ENCODE data around the gene EPB41L5. TPM values are rescaled to one million over a fixed set of nuclear protein-coding genes. Genes with fewer than 3 reads are reported as not detected.

The EPB41L5 gene
- total RNA-seq, 2 donors from 2014 or later, result 44.9 to 51.0 TPM

DNA sequence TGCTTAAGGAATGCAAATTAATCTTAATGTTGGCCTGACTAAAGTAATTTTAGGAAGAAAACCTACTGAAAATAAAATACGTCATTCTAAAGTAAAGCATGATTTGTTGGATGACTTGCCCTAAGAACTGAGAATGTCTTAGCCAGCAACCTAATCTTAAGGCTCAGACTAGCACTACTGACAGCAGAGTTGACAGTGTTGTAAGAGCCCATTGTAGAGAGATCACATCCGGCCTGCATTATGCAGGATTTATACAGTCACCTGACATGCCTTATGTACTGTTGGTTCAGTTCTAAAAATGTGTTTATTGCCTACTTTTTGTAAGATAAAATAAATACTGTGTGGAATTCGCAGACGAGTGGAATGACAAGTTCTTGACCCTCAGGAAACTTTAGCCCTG lies 128.0 kb downstream of the EPB41L5 start:
- Histone ChIP-seq H3K4me3 (ENCODE audit: low read length) (no peak overlapping the region), H3K27ac (ENCODE audit: low read depth, low read length) (no peak overlapping the region), H3K9me3 (ENCODE audit: control insufficient read depth, low read length) (peaks cover 6% of the 10 kb centered on the region), H3K27me3 (ENCODE audit: control insufficient read depth, insufficient read depth, low read length, poor library complexity, severe bottlenecking) (no peaks in the 10 kb centered on the region), H3K4me1 (ENCODE audit: control insufficient read depth, insufficient read depth, low read length) (no peaks in the 10 kb centered on the region), H3K36me3 (ENCODE audit: control insufficient read depth, insufficient read depth, low read length) (peaks cover 27% of the 10 kb centered on the region), H3K9ac (ENCODE audit: extremely low read depth, low read length, poor library complexity, severe bottlenecking) (no peak overlapping the region)
- no peak overlapping the region for H3K4me3 Mint-ChIP-seq
- no peak overlapping the region for H3K27ac Mint-ChIP-seq
- 90 to 96% methylated on average over 4 of the region's 4 CpGs for WGBS, 2 experiments (ENCODE audit: insufficient coverage in 1 of 2, insufficient read length in 1 of 2)
- no peaks in the 10 kb centered on the region for H3K27me3 Mint-ChIP-seq (ENCODE audit: insufficient read depth)
- no peak for DNase-seq
- TF ChIP-seq, protein P1, sequence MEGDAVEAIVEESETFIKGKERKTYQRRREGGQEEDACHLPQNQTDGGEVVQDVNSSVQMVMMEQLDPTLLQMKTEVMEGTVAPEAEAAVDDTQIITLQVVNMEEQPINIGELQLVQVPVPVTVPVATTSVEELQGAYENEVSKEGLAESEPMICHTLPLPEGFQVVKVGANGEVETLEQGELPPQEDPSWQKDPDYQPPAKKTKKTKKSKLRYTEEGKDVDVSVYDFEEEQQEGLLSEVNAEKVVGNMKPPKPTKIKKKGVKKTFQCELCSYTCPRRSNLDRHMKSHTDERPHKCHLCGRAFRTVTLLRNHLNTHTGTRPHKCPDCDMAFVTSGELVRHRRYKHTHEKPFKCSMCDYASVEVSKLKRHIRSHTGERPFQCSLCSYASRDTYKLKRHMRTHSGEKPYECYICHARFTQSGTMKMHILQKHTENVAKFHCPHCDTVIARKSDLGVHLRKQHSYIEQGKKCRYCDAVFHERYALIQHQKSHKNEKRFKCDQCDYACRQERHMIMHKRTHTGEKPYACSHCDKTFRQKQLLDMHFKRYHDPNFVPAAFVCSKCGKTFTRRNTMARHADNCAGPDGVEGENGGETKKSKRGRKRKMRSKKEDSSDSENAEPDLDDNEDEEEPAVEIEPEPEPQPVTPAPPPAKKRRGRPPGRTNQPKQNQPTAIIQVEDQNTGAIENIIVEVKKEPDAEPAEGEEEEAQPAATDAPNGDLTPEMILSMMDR (conservative IDR thresholded peaks at IDR 0.05), result no peak
- H3K36me3 Mint-ChIP-seq (ENCODE audit: low read depth), result peaks cover 16% of the 10 kb centered on the region
- no peaks in the 10 kb centered on the region for H3K4me1 Mint-ChIP-seq
- no peaks in the 10 kb centered on the region for H3K9me3 Mint-ChIP-seq

DNA sequence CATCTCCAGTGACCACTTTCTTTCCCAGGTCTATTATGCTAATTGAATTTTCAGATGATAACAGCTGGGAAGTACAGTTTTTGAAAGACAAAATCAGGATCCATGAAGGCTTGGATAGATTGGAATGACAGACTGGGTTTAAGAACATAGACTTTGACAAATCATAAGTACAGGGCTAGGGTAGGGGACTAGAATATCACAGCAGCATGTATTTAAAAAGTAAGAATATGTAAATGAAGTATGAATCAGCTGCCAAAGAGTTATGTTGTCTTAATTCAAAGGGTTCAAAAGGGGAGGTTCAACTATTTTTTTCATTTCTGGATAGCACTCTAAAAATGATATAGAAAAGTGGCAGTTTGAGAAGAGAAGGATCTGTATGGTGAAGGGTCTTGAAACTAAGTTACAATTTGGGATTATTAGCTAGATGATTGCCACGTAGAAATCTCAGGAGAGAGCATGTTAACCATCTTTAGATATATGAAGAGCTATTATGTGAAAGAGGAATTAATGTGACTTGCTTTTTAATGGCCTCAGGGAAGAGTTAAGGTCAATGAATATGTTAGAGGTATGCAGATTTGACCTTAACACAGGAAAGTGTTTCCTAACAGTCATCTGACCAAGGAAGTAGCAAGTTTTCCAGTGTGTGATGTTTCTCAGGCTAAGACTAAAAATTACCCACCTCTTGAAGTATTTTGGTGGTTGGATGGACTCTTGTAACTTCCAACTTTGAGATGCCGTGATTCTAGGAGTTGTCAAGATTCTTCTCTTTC lies 128.6 kb downstream of the EPB41L5 start:
- Mint-ChIP-seq H3K27me3 (ENCODE audit: insufficient read depth) (no peaks in the 10 kb centered on the region), H3K4me1 (peaks cover 4% of the 10 kb centered on the region), H3K27ac (no peak overlapping the region), H3K36me3 (ENCODE audit: low read depth) (peaks cover 16% of the 10 kb centered on the region), H3K4me3 (no peak overlapping the region), H3K9me3 (no peaks in the 10 kb centered on the region)
- 94 to 100% methylated on average over 1 to 2 of the region's 2 CpGs for WGBS, 2 experiments (ENCODE audit: insufficient coverage in 1 of 2, insufficient read length in 1 of 2)
- no peak overlapping the region for H3K4me3 ChIP-seq (ENCODE audit: low read length)
- no peak overlapping the region for H3K9ac ChIP-seq (ENCODE audit: extremely low read depth, low read length, poor library complexity, severe bottlenecking)
- peaks cover under 1% of the 10 kb centered on the region for H3K9me3 ChIP-seq (ENCODE audit: control insufficient read depth, low read length)
- H3K36me3 ChIP-seq (ENCODE audit: control insufficient read depth, insufficient read depth, low read length), result peaks cover 21% of the 10 kb centered on the region
- DNase-seq, result no peak
- no peaks in the 10 kb centered on the region for H3K27me3 ChIP-seq (ENCODE audit: control insufficient read depth, insufficient read depth, low read length, poor library complexity, severe bottlenecking)
- H3K27ac ChIP-seq (ENCODE audit: low read depth, low read length), result no peak overlapping the region
- H3K4me1 ChIP-seq (ENCODE audit: control insufficient read depth, insufficient read depth, low read length), result peaks cover under 1% of the 10 kb centered on the region
- TF ChIP-seq, protein P1 (conservative IDR thresholded peaks at IDR 0.05), result no peak

DNA sequence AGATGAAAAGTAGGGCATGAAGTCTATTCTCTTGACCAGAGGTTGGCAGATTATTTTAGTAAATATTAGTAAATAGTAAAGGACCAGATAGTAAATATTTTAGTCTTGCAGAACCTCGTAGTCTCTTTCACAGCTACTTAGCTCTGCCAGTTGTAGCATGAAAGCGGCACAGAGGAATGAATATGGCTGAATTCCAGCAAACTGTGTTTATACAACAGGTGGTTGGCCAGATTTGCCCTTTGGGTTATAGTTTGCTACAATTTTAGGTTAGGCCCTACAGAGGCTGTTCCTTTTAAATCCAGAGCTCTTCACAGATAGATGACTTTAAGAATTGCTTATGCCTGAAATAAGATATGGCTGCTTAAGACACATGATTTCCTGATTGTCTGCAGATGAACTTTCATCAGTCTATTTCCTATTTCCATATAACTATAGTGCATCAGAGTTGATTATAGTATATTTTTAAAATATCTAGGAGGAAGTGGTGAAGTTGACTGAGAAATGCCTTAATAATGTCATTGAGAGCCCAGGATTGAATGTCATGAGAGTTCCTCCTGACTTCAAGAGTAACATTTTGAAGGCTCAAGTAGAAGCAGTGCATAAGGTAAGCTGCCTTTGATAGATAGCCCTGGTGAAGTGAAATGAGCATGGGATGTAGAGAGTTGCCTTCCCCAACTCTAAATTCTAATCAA lies 129.8 kb downstream of the EPB41L5 start:
- Histone ChIP-seq H3K4me1 (ENCODE audit: control insufficient read depth, insufficient read depth, low read length) (peaks cover 5% of the 10 kb centered on the region), H3K9ac (ENCODE audit: extremely low read depth, low read length, poor library complexity, severe bottlenecking) (no peak overlapping the region), H3K27me3 (ENCODE audit: control insufficient read depth, insufficient read depth, low read length, poor library complexity, severe bottlenecking) (no peaks in the 10 kb centered on the region), H3K27ac (ENCODE audit: low read depth, low read length) (no peak overlapping the region), H3K4me3 (ENCODE audit: low read length) (no peak overlapping the region), H3K36me3 (ENCODE audit: control insufficient read depth, insufficient read depth, low read length) (peaks cover 26% of the 10 kb centered on the region), H3K9me3 (ENCODE audit: control insufficient read depth, low read length) (peaks cover 5% of the 10 kb centered on the region)
- peaks cover 18% of the 10 kb centered on the region for H3K36me3 Mint-ChIP-seq (ENCODE audit: low read depth)
- no peaks in the 10 kb centered on the region for H3K27me3 Mint-ChIP-seq (ENCODE audit: insufficient read depth)
- TF ChIP-seq, protein P1 (conservative IDR thresholded peaks at IDR 0.05), result no peak
- no peak overlapping the region for H3K4me3 Mint-ChIP-seq
- no peak overlapping the region for H3K27ac Mint-ChIP-seq
- no peaks in the 10 kb centered on the region for H3K9me3 Mint-ChIP-seq
- peaks cover 7% of the 10 kb centered on the region for H3K4me1 Mint-ChIP-seq
- no peak for DNase-seq
- WGBS, 2 experiments (ENCODE audit: insufficient coverage in 1 of 2, insufficient read length in 1 of 2), result 95 to 100% methylated on average over 1 to 2 of the region's 2 CpGs

Measured in endodermal cell (in vitro differentiated cells).